WERI-Rb-1 (cell line): ENCODE measurements around the gene S100B.

Source experiments
- DNase-seq: peaks from one replicate; pipeline ENCODE4 v3.0.0-alpha.2; 2020
- H3K27ac ChIP-seq: fragments of 250-450 bp; sonication (Bioruptor Pico); 2 replicates; pipeline ENCODE4 v1.5.1; 2020; ENCODE audit warnings: mild to moderate bottlenecking, moderate library complexity
- H3K27me3 ChIP-seq: fragments of 250-450 bp; sonication (Bioruptor Pico); 2 replicates; pipeline ENCODE4 v1.5.1; 2021; ENCODE audit warnings: mild to moderate bottlenecking, low read depth, moderate library complexity; ENCODE audit not compliant: insufficient read depth, severe bottlenecking
- H3K36me3 ChIP-seq: fragments of 250-450 bp; sonication (Bioruptor Pico); 2 replicates; pipeline ENCODE4 v1.5.1; 2020; ENCODE audit warnings: mild to moderate bottlenecking, moderate library complexity
- H3K4me3 ChIP-seq: 2 replicates; pipeline ENCODE4 v1.5.1; 2011; ENCODE audit warnings: low read depth, mild to moderate bottlenecking, control low read depth, low read length
- H3K9me3 ChIP-seq: fragments of 250-450 bp; sonication (Bioruptor Pico); 2 replicates; pipeline ENCODE4 v1.5.1; 2021; ENCODE audit warnings: mild to moderate bottlenecking, moderate library complexity; ENCODE audit not compliant: severe bottlenecking
- CTCF ChIP-seq: IDR thresholded peaks from 2 replicates; pipeline ENCODE4 v1.5.1; 2011; ENCODE audit warnings: low read depth, mild to moderate bottlenecking, control low read depth, inconsistent platforms, low read length

The S100B gene

GRCh38 chr21:46604329-46604974, 430 bp downstream of the S100B start:
- Histone ChIP-seq H3K36me3 (no peaks in the 10 kb centered on the region), H3K4me3 (no peak overlapping the region), H3K27ac (no peak overlapping the region), H3K9me3 (no peaks in the 10 kb centered on the region), H3K27me3 (no peaks in the 10 kb centered on the region)
- no peak for TF ChIP-seq CTCF
- no peak for DNase-seq

- TF ChIP-seq CTCF, result no peak
- no peak overlapping the region for H3K27ac ChIP-seq
- no peaks in the 10 kb centered on the region for H3K9me3 ChIP-seq
- DNase-seq, result no peak
- H3K36me3 ChIP-seq, result no peaks in the 10 kb centered on the region
- no peak overlapping the region for H3K4me3 ChIP-seq
- H3K27me3 ChIP-seq, result no peaks in the 10 kb centered on the region
Observed at GRCh38 chr21:46603228-46603627, 1.7 kb downstream of the S100B start.

- no peaks in the 10 kb centered on the region for H3K27me3 ChIP-seq
- no peak overlapping the region for H3K27ac ChIP-seq
- H3K36me3 ChIP-seq, result no peaks in the 10 kb centered on the region
- TF ChIP-seq CTCF, result no peak
- no peak overlapping the region for H3K4me3 ChIP-seq
- no peak for DNase-seq
- peaks cover 3% of the 10 kb centered on the region for H3K9me3 ChIP-seq
Observed at GRCh38 chr21:46600978-46601377, 3.9 kb downstream of the S100B start.

GRCh38 chr21:46600305-46600704, 4.6 kb downstream of the S100B start:
- Histone ChIP-seq H3K36me3 (no peaks in the 10 kb centered on the region), H3K27me3 (no peaks in the 10 kb centered on the region), H3K27ac (no peak overlapping the region), H3K9me3 (peaks cover 6% of the 10 kb centered on the region), H3K4me3 (no peak overlapping the region)
- no peak for DNase-seq
- no peak for TF ChIP-seq CTCF

- no peak overlapping the region for H3K27ac ChIP-seq
- H3K36me3 ChIP-seq, result no peaks in the 10 kb centered on the region
- no peak for TF ChIP-seq CTCF
- peaks cover 21% of the 10 kb centered on the region for H3K9me3 ChIP-seq
- DNase-seq, result no peak
- no peaks in the 10 kb centered on the region for H3K27me3 ChIP-seq
- H3K4me3 ChIP-seq, result no peak overlapping the region
Observed at GRCh38 chr21:46598581-46599572, 6.0 kb downstream of the S100B start.
